Urothelium cell line (cell line): ENCODE data around the gene LDB3.
A peak's percentile ranks its signal among the peaks of the same experiment; 100 is the strongest.
"Not testable (repeated sequence)": the region's sequence is repeated elsewhere in the genome, so short reads cannot be mapped to it uniquely, and the experiment has no call there.

Experiments
- DNase-seq: peaks from one replicate; pipeline ENCODE4 v3.0.0; 2011; ENCODE audit warnings: low spot score, mixed read lengths
- FAIRE-seq: peaks from 2 replicates; lab custom pipeline; 2011; peaks lifted over from hg19 to GRCh38; lab: Jason Lieb, UNC

Gene LDB3, protein sequence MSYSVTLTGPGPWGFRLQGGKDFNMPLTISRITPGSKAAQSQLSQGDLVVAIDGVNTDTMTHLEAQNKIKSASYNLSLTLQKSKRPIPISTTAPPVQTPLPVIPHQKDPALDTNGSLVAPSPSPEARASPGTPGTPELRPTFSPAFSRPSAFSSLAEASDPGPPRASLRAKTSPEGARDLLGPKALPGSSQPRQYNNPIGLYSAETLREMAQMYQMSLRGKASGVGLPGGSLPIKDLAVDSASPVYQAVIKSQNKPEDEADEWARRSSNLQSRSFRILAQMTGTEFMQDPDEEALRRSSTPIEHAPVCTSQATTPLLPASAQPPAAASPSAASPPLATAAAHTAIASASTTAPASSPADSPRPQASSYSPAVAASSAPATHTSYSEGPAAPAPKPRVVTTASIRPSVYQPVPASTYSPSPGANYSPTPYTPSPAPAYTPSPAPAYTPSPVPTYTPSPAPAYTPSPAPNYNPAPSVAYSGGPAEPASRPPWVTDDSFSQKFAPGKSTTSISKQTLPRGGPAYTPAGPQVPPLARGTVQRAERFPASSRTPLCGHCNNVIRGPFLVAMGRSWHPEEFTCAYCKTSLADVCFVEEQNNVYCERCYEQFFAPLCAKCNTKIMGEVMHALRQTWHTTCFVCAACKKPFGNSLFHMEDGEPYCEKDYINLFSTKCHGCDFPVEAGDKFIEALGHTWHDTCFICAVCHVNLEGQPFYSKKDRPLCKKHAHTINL

DNA sequence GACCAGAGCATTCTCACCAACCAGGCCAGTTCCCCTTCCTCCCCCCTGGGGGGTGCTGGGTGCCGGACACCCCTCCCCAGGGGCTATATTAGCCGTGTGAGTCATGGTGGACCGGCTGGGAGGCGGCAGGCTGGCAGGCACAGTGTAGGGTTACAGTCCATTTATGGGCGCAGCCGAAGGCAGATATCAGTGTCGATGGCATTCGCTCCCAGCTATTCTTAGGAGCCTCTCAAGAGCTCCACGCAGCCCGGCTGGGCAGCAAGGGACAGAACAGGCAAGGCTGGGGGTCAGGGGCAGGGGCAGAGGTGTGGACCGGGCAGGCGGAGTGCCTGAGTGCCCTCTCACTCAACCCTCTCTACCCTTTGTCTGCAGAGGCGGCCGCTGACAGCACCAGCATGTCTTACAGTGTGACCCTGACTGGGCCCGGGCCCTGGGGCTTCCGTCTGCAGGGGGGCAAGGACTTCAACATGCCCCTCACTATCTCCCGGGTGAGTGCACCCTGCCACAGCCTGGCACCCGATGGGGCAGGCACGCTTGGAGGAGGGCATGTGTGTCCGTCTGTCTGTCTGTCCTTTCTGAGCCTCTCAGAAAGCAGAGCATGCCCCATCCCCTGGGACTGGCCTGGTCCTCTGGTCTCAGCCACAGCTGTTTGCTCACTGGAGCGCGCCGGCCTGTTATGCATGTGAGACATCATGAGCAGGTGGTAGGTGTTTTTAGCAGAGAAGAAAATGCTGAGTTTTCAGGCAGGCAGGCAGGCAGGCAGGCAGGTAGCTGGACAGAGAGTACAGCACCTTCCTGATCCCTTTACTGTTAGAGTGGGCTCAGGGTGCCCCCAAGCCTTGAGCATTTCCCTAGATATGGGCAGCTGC, at the start of gene LDB3:
Gene LDB3, plus strand, starts transcription at position 215 of the 869 bp plus-strand sequence. Its CDS starts 181 bp downstream, at position 396.
- FAIRE-seq (peak; percentile 50), DNase-seq (peak; percentile 47)

DNA sequence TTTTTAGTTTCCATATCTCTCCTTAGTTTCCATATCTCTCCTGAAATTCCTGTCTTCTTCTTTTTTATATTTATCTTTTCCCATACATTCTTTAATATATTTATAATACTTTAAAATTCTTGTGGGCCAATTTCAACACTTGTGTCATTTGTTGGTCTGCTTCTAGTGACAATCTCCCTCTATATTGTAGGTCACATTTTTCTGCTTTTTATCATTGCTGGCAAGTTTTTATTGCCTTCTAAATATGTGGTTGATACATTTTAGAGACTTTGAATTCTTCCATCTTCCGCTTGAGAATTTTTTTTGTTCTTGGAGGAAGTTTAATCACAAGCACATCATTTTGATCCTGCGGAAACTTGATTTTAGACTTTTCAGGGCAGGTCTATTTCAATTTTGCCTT, 40.0 kb upstream of the LDB3 start:
- FAIRE-seq (no peak), DNase-seq (no peak)

DNA sequence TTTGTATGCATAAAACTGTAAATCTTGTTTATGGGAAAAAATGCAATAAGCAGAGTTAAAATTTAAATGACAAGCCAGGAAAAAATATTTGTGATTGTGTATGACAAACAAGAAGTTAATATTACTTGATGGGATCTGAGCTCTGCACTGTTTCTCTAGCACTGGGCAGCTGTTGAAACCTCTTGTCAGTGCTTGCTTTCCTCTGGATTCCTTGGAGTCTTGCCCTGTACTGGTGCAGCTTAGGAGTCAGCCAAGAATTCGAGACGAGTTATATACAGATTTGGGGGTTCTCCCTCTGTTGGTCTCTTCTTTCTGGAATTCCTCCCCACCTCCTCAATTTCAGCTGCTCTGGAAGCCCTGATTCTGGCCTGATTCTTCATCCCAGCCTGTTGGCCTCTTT, 38.2 kb upstream of the LDB3 start:
- FAIRE-seq (no peak), DNase-seq (no peak)

DNA sequence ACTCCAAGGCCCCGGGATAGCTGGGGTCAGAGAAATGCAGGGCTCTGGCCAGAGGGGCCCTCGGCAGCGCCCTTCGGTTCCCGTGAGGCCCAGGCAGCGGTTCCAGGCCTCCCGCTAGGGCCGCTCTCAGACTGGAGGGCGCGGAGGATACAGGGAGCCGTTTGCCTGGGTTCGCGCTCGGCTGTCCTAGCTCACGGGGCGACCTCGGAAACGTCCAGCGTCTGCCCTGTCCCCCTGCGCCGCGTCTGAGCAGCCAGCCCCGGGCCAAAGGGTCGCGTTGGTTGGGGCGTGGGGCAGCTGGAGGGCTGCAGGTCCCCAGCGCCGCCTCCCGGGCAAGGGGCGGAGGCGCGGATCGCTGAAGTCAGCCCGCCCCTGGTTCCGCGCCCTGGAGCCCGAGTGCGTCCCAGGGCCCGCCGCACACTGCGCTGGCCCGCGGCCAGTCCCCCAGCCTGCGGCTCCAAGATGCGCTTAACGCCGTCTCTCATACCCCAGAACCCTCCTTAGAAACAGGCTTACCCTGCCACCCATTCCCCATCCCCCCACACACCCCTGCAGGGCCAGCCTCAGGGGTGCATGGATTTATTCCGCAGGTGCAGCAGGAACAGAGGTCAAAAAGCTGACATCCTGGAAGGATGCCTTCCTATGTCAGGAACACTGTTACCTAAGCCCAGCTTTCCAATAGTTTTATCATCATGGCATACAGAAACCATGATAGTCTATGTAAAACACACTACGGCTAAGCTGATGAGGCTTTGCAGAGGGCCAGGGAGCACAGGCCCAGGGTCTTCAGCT, 36.1 kb upstream of the LDB3 start:
- FAIRE-seq, result no peak
- no peak for DNase-seq

DNA sequence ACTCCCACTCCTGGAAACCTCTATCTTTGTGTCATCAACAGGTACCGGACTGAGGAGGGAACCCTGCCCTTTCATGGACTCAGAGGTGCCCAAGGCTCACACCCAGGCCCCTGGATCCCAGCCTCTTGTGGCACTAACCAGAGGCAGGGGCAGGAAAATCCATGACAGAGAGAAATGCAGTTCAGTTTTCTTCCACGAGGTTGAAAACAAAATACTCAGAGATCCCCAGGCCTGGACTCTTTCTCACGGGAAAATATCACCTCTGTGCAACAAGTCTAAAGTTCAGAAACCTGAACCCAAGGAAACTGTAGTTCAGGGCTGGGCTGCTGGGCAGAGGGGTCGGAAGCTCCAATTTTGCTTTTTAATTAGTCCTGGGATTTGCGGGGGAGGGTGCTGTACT, 35.4 kb upstream of the LDB3 start:
- no peak for DNase-seq
- FAIRE-seq, result no peak

DNA sequence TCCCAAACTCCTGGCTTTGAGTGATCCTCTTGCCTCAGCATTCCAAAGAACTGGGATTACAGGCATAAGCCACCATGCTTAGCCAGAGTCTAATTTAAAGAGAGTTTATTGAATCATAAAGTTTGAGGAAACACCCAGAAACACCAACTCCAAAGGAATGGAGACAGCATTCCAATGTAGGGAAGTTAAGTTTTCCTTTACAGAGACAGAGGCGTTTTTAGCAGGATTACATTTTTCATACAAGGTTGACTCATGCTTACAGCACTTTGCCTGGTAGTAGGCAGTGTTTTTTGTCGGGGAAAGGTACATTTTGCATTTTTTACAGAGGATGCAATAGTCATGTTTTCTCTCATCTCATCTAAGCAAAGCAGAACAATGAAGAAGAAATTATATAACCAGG, 32.9 kb upstream of the LDB3 start:
- DNase-seq (peak; percentile 42), FAIRE-seq (no peak)

DNA sequence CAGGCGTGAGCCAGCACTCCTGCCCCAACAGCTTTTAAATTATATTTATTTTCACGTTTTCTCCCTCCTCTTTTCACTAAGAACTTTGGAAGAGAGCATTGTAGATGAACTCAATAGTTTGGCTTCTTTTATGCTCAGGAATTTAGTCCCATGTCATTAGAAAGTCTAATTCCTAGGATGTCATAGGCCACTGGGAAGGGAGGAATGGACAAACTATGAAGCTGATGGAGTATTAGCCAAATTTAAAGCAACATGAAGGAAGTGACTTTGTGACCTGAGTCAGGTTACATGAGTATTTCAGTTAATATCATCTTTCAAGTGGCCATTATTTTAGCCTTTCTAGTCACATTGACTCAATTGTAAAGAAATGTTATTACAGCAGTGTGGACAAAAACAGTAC, 32.0 kb upstream of the LDB3 start:
- DNase-seq (no peak), FAIRE-seq (no peak)

DNA sequence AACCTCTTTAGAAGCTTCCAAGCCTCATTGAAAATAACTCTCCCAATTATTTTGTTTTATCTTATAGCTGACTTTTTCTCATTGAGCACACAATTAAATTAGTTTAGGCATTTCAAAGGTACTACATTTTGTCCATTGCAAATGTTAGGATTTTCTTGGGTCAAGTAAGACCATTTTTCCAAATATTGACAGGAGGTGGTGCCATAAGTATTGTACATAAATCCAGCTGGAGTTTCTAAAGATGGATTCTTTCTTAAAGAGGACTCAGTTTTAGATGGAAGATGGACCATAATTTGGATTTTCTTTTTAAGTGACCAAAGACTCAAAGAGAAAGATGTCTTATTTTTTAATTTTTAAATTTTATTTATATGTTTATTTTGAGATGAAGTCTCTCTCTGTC, 26.3 kb upstream of the LDB3 start:
- no peak for FAIRE-seq

DNA sequence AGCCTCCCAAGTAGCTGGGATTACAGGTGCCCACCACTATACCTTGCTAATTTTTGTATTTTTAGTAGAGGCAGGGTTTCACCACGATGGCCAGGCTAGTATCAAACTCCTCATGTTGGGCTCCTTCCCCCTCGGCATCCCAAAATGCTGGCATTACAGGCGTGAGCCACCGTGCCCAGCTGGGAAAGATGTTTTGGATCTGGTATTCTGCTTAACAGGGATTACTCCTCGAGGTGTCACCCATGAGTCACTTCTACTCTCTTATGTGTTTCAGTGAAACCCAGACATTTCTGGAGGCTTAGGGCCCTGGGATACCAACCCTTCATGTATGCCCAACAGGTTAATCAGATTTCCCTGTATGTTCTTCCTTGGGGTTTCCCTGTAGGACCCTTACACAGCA, 25.8 kb upstream of the LDB3 start:
- DNase-seq, result peak; percentile 37
- no peak for FAIRE-seq

More for the DNA sequence above, 26.3 kb upstream of the LDB3 start:
- no peak for DNase-seq

DNA sequence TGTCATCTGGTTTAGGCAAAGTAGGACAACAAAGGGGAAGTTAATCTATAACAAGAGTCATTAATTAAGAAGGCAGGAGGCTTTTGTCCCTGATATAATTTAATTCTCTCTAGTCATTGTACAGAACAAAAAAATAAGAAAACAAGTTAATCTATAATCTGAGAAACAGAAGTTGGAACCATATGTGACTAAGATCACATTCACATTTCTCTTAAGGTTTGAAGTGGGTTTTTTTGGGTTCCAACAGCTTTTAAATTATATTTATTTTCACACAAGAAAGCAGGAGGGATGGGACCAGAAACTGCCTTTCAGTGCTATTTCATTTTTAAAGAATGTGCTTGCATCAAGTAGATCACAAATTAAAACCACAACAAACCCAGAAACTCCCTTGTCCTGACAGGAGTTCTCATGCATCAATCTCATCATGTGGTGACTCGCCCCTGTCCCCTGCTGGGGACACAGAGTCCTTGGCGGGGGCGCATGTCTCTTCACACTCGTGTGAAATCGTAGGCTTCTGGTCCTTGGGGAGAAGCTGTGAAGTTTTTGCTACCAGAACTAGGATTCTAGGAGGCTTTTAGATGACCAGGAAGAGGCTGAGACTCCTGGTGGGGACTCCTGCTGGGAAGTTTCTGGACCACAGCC, 24.0 kb upstream of the LDB3 start:
- DNase-seq, result no peak
- FAIRE-seq, result no peak

DNA sequence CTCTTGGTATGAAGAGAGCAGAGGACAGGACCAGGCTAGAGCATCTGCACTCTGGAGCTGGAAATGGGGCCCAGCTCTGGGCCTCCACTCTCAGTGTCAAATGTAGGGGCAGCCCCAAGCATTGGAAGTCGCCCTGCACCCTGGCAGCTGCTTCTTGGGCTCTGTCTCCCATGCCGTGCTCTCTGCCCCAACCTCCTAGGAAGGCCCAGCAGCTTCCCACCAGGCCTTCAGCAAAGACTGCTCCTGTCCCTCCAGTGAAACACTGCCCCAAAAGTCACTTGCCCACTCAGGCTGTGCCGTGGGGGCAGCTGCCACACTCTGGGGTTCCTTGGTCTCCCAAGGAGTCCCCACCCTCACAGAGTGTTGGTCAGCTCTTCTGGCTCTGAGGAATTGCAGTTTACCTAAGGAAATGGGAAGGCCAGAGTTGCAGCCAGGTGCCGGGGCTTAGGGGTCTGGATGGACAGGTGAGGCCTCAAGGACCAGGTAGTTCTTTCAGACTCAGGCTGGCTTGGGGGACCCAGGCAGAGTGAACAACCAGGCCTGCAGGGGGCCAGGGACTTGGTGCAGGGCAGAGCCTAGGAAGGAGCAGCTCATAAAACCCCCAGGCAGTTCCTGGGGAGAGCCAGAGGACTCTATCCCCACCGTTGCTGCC, 23.4 kb upstream of the LDB3 start:
- DNase-seq (no peak), FAIRE-seq (no peak)

DNA sequence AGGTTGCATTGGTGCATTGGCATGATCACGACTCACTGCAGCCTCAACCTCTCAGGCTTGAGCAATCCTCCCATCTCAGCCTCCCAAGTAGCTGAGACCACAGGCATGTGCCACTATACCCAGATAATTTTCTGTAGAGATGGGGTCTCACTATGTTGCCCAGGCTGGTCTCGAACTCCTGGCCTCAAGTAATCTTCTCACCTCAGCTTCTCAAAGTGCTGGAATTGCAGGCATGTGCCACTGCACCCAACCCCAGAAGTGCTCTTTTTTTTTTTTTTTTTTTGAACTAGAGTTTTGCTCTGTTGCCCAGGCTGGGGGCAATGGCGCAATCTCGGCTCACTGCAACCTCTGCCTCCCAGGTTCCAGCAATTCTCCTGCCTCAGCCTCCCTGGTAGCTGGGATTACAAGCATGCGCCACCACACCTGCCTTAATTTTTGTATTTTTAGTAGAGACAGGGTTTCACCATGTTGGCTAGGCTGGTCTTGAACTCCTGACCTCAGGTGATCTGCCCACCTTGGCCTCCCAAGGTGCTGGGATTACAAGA, 22.6 kb upstream of the LDB3 start:
- not testable (repeated sequence) for FAIRE-seq, DNase-seq

DNA sequence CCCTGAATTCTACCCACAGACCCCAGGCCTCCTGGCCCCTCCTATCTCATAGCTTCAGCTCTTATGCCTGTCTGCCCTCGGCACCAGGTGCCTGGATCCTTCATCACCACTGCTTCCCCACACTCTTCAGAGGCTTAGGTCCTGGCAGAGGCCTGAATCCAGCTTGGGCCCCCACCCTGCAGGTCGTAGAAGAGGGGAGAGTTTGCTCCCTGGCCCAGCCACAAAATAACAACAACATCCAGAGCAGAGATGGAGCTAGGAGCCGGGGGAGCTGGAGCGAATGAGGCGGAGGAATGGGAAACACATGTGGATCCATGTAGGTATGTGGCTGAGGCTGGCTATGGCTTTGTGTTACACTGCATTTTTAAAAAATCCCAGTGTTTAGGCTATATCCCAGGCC, 21.8 kb upstream of the LDB3 start:
- no peak for FAIRE-seq
- DNase-seq, result no peak

DNA sequence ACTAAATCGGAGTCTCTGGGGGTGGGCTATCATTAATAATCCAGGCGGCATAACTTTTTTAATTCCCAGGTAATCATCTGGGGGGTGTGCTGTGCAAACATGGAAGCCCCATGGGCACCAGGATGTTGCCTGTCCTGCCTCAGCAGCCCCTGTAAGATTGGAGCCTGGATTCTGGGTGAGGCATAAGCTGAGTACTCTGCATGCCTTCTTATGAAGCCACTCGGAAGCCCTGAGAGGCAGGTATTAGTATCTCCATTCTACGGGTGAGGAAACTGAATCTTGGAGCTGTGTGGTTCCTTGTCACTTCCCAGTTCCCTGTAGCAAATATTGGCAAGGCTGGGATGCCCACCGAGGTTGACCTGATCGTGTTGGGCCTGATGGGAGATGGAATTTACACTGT, 21.4 kb upstream of the LDB3 start:
- DNase-seq (no peak), FAIRE-seq (no peak)

DNA sequence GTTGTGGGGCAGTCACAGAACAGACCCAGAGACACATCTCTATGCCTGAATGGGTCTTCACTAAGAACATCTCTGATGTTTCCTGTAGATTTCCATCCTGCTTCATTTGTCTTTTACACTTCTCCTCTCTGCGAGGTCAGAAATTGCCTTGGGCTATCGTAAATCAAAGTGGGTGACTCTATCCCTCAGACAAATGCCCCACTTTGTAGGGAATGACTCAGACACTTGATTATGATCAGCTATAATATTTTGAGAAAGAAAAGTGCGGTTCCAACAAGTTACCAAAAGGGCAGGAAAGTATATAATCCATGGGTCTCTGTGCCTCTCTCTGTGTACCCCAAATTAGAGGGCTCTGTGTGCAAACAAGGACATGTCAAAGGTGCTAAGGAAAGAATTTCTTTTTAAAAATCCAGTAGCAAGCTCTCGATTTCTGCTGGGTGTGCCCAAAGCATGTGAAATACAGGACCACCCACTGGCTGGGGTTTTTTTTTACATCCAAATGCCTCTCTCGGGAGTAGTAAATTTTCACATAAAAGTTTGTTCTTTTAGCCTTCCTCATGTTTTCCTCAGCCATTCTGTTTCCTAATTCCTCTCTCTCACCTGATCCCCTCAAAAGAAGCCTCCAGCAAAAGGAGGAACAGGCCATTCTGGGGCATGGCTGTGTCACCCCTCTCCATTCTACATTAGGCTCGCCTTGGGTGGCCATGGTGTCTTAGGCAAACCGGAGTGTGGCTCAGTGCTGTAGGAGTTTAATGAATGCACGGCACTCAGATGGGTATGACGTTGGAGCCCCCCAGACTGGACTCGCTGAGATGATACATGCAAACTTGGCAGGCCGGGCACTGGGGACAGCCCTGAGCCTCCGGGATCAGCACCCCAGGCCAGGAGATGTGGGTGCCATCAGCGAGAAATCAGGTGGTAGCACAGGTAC, 20.3 kb upstream of the LDB3 start:
- peak; percentile 32 for DNase-seq
- FAIRE-seq, result no peak

DNA sequence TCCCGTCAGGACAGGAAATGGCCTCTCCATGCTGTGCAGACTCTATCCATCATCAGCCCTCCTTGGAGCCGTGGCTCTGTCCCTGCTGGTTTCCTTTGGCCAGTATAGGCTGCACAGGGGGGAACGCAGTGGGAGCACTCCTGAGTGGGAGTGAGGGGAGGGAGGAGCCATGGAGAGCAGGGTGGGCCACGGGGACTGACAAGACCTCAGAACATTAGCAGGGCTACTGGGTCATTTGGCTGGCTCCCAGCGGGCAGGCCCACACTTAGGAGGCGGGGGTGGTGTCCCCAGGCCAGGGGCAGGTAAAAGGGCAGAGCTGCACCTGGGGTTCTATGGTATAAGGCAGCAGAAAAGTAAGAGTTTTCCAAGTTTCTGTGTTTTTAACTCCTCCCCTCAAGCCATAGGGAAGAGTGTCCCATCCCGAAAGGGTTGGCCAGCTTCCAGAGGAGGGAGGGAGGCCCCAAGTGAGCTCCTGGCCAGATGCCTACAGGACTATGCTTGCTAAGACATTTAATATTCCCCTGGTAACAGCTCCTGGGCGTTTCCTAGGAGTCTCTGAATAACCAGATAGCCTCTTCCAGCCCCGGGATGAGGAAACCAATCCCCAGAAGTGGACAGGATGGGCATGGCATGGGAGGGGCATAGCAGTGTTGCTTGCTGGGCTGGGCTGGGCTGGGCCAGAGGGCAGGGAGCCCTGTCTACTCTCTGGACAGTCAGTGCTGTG, 19.4 kb upstream of the LDB3 start:
- peak; percentile 58 for FAIRE-seq
- DNase-seq, result peak; percentile 59

DNA sequence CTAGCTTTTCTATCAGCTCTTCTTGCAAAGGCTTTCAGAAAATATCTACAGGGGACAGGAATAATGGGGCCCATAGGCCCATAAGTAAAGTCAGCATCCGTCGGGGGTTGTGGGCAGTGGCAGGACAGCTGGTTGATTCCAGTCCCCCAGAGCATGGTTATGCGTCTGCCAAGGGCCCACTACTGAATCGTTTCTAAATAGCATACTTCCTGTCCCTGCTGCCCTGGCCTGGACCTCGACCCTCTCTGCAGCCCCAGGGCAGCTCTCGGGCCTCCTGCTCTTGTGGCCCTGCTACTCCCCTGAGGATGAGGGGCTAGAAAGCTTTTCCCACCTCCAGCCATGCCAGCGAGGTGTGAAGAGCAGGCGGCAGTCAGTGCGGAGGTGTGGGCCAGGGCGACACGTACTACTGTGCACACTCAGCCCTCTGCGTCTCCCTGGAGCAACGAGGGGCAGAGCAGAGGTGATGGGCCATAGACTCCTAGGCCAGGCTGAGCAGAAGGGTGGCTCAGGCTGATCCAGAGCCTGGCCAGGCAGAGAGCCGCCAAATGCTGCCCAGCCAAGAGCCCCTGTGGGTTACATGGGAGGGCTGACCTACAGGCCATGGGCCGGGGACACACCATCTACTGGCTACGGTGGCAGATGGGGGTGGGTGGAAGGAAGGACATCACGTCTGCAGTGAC, 18.7 kb upstream of the LDB3 start:
- DNase-seq (no peak), FAIRE-seq (no peak)
